GM19468 (cell line): ENCODE measurements around the gene TLDC2.
"Not testable (repeated sequence)": the region's sequence is repeated elsewhere in the genome, so short reads cannot be mapped to it uniquely, and the experiment has no call there.

Source experiments
- ATAC-seq: cut with Tn5 transposase; IDR thresholded peaks from one replicate; pipeline ENCODE4 v1.9.1; 2021; ENCODE audit warnings: mild to moderate bottlenecking, moderate library complexity, moderate number of reproducible peaks; ENCODE audit not compliant: unreplicated experiment; ENCODE audit errors: extremely low read depth

Gene TLDC2

GRCh38 chr20:36875702-36876472 is at the start of gene TLDC2:
Gene TLDC2, plus strand, starts transcription at chr20:36876138. Its CDS starts 37 bp downstream, at chr20:36876175.
- no peak for ATAC-seq

DNA sequence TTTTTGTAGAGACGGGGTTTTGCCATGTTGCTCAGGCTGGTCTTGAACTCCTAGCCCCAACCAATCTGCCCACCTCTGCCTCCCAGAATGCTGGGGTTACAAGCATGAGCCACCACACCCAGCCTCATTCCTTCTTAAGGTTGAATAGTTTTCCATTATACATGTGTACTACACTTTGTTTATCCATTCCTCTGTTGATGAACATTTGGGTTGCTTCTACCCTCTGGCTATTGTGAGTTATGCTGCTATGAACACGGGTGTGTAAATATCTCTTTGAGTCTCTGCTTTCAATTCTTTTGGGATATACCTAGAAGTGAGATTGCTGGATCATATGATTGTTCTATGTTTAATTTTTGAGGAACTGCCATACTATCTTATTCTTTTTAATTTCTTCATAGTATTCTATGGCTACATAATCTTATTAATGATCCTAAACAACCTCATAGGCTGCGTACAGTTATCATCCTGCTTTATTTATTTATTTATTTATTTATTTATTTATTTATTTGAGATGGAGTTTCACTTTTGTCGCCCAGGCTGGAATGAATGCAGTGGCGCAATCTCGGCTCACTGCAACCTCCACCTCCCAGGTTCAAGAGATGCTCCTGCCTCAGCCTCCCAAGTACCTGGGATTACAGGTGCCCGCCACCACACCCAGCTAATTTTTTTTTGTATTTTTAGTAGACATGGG is 49.2 kb upstream of the TLDC2 start:
- ATAC-seq = no peak

DNA sequence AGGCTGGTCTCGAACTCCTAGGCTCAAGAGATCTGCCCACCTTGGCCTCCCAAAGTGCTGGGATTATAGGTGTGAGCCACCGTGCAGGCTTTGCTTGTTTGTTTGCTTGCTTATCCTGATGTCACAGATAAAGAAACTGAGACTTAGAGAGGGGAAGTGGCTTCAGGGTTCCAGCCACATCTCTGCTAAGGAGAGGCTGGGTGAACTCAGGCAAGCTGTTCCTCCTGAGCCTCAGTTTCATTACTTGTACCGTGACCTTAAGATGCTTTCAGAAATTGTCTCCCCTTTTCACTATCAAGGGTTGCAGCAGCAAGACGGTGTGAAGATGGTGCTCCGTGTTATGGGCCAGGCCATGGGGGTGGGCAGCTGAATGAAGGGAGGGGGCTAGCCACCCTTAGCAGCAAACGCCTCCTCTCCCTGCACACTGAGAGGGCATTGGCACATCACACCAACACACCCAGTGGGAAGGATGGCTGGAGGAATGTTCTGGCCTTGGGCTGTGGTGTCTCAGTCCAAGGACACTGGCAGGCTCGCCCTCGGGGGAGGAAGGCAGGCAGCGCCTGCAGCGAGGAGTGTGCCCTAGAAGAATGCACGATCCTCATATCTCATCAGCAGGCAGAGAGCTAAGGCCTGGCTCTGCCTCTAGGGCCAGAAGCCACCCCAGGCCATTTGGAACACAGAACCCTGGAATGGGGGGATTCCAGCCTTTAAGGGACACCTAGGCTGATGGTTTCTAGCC is 48.2 kb upstream of the TLDC2 start:
- peak; percentile 65 for ATAC-seq

- no peak for ATAC-seq
Observed at GRCh38 chr20:36830791-36831691, 44.9 kb upstream of the TLDC2 start.

DNA sequence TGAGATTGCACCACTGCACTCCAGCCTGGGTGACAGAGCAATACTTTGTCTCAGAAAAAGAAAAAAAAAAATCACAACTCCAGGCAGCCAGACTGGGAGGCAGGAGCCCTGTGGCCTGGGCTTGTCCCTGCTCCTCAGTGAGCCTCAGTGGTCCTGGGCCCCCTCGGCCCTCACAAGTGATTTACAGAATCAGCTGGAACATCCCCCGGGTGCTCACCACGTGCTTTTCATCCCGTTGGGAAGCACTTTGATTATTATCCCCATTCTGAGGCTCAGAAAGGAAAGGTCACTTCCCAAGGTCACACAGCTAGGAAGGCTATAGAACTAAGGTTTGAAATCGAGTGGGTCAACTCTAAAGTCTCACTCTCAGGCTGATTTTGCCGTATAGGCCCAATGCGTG is 43.1 kb upstream of the TLDC2 start:
- ATAC-seq = no peak

- ATAC-seq = no peak
Observed at GRCh38 chr20:36833275-36834020, 42.5 kb upstream of the TLDC2 start.

DNA sequence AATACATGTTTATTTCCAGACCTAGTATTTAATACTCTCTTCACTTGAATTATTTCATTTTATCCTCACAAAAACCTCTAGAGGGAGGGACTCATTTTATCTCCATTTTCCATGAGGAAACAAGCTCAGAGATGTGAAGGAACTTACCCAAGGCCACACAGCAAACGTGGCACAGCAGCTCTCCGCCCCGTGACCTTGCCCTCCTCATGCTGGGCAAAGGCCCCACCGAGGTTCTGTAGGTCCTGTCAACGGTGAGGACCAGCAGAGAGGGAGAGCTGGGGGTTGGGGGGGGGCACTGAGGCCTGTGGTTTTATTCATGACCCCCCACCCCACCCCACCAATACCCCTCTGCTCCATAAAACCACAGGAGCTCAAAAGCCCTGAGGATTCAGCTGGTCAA is 40.9 kb upstream of the TLDC2 start:
- ATAC-seq = no peak

DNA sequence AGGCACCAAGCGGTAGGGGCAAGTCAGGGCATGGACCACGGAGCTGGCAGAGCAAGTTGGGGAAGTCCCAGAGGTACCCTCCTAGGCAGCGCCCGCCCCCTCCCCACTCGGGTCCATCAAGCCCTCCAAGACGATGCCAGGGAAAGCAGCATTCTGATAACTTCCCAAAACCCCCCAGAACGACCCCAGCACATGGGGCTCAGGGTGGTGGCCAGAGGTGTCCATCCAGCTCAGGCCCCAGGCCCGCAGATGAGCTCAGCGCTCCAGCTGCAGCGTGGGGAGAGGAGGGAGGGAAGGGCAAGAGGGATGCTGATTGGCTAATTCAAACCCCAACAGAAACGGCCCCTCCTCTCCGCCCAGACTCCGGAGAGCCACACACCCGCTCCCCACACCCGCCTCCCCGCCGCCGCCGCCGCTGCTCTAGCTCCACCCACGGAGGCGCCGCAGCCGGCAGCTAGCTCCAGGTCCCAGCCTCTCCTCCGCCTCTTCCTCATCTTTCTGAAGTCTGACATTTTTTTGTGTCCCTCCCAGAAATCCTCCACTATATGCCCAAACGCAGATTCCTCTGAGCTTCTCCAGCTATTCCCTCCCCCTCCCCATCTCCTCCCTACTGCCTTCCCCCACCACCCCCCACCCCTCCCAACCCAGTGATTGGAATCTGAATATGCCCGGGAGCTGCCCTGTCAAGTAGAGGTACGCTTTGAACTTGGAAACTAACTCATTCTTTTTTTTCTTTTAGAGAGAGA is 40.3 kb upstream of the TLDC2 start:
- ATAC-seq = no peak

GRCh38 chr20:36836591-36837269 is 39.2 kb upstream of the TLDC2 start:
- no peak for ATAC-seq

GRCh38 chr20:36838376-36838775 is 37.6 kb upstream of the TLDC2 start:
- ATAC-seq = not testable (repeated sequence)

- no peak for ATAC-seq
Observed at GRCh38 chr20:36839150-36839549, 36.8 kb upstream of the TLDC2 start.

DNA sequence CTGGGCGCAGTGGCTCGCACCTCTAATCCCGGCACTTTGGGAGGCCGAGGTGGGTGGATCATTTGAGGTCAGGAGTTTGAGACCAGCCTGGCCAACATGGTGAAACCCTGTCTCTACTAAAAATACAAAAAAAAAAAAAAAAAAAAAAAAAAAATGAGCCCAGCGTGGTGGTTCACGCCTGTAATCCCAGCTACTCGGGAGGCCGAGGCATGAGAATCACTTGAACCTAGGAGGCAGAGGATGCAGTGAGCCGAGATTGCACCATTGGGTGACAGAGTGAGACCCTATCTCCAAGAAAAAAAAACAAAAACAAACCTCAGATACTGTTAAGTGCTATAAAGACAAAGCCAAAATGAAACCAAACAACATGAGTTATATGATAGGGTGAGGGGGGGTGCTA is 34.9 kb upstream of the TLDC2 start:
- not testable (repeated sequence) for ATAC-seq

GRCh38 chr20:36845288-36845971 is 30.5 kb upstream of the TLDC2 start:
- no peak for ATAC-seq

DNA sequence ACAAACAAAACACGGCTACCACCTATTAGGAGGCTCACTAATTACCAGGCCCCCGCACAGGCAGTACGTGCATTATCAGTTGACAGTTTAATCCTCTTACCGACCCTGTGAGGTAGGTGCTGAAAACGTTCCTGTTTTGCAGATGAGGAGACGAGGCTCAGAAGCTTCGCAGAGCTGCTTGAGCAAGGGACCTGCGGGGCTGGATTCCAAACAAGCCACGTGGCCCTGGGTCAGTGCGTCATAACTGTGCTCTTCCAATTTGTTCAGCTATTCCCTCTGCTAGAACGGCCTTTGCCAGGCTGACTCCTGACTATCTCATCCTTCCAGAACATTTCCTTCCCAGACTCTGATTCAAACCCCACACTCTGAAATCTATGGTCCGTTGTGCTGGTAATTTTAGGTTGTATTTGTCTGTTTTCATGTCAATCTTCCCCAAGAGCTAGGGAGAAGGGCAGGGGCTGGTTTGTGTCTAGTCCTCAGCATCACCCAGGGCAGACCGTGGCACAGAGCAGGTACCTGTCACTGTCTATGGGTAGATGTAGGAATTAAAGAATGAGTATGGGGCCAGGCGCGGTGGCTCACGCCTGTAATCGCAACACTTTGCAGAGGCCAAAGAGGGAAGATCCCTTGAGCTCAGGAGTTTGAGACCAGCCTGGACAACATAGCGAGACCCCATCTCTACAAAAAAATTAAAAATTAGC is 28.8 kb upstream of the TLDC2 start:
- no peak for ATAC-seq

GRCh38 chr20:36847710-36848040 is 28.3 kb upstream of the TLDC2 start:
- no peak for ATAC-seq

GRCh38 chr20:36848078-36848660 is 27.8 kb upstream of the TLDC2 start:
- no peak for ATAC-seq

DNA sequence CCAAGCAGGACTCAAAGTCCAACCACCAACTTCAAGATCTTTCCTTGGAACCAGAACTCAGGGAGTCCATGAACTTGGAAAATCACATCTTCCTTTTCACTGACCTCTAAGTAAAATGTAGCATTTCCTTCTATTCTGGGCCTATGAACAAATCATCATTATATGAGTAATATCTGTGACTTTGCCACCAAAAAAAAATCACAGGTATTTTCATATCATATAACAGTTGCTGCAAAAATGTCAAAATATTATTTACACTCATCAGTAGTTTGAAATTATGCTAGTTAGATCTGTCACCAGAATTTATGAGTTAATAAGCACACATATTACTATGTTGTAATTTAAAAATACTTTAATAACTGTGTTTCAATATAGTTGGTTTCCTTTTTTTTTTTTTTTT is 27.3 kb upstream of the TLDC2 start:
- no peak for ATAC-seq
